Thyroid gland (tissue), 4 donors: Measurements from ENCODE around the gene OIT3.

Source experiments
- POLR2A ChIP-seq, 2 donors: fragments of 450-650 bp; IDR thresholded peaks; one replicate each; pipeline ENCODE4 v1.6.1; 2017; ENCODE audit warnings: antibody characterized with exemption in 2 of 2, mild to moderate bottlenecking in 2 of 2, moderate library complexity in 1 of 2
- TF ChIP-seq, protein P1 (sequence below), 6 experiments: fragments of 200-600 bp in 3 of 6; fragments of 450-650 bp in 3 of 6; sonication (generic) in 3 of 6; IDR thresholded peaks; one replicate each; pipeline ENCODE4 v1.5.1; 2016 to 2019; ENCODE audit warnings: antibody characterized with exemption in 6 of 6, mild to moderate bottlenecking in 2 of 6, inconsistent platforms in 1 of 6, moderate library complexity in 1 of 6

DNA sequence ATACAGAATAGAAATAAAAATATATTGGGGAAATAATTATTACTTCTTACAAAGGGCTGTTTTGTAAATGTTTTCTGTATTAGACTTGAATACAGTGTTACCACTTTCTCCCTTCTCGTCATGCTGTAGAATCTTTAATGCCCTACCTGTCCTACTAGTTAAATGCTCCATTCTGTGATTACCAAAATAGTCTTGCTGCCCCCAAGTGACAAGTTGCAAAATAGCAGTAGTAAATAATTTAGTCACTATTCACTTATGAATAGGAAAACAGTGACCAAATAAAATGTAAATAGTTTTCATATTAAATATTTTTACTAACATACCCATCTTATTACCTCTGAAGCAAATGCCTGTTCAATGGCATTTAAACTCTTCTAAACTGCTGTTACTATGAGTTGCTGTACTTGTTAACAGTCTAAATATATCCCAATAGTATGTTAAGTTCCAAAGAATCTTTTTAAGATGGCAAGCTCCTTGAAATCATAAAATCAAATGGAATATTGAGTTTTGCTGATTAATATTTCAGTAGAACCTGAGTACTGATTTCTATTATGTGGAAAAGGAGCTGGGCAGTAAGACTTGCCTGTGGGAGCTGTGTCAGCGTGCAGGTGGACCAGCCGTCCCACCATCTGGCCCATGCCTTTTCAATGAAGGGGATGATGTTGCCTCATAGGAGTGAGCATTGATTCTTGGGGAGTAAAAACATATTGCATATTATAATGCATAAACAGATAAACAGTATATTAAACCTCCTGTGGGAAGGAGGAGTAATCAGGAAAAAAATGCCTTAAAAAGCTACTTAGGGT is 18.1 kb upstream of the OIT3 start:
- TF ChIP-seq POLR2A (IDR thresholded peaks at IDR 0.05) = no peak
- TF ChIP-seq, protein P1, sequence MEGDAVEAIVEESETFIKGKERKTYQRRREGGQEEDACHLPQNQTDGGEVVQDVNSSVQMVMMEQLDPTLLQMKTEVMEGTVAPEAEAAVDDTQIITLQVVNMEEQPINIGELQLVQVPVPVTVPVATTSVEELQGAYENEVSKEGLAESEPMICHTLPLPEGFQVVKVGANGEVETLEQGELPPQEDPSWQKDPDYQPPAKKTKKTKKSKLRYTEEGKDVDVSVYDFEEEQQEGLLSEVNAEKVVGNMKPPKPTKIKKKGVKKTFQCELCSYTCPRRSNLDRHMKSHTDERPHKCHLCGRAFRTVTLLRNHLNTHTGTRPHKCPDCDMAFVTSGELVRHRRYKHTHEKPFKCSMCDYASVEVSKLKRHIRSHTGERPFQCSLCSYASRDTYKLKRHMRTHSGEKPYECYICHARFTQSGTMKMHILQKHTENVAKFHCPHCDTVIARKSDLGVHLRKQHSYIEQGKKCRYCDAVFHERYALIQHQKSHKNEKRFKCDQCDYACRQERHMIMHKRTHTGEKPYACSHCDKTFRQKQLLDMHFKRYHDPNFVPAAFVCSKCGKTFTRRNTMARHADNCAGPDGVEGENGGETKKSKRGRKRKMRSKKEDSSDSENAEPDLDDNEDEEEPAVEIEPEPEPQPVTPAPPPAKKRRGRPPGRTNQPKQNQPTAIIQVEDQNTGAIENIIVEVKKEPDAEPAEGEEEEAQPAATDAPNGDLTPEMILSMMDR (IDR thresholded peaks at IDR 0.05) = peak in 3 of 6 experiments; percentile 38 to 45 (median 44)
